Stimulated activated CD8-positive, alpha-beta memory T cell treated with anti-CD3 and anti-CD28 coated beads, Interleukin-4, amount 100 ng/mL, for 4 hours (primary cell): ENCODE measurements around the gene SOWAHC.
"Not testable (repeated sequence)": the region's sequence is repeated elsewhere in the genome, so short reads cannot be mapped to it uniquely, and the experiment has no call there.

Experiments used
- DNase-seq, 2 donors: peaks; one replicate each; pipeline ENCODE4 v3.0.0-alpha.2; 2020; ENCODE audit warnings: low read depth in 2 of 2, low spot score in 1 of 2

The SOWAHC gene

DNA sequence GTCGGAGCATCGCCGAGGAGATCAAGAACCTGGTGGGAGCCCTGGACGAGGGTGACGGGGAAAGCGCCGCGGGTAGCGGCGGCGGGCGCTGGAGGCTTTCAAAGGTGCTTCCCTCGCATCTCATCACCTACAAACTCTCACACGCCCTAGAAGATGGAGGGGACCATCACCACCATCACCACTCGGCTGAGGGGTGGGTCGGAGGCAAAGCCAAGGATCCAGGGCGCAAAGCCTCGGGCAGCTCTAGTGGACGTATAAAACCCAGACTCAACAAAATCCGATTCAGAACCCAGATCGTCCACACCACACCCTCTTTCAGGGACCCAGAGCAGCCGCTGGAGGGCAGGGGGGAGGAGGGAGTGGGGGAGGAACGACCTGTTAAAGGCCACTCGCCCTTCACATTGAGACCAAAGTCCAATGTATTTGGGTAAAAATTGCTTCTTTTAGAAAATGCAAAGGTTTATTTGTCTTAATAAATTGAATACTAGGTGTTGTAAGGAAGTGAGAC, 1.5 kb downstream of the SOWAHC start:
- DNase-seq, result no peak

DNA sequence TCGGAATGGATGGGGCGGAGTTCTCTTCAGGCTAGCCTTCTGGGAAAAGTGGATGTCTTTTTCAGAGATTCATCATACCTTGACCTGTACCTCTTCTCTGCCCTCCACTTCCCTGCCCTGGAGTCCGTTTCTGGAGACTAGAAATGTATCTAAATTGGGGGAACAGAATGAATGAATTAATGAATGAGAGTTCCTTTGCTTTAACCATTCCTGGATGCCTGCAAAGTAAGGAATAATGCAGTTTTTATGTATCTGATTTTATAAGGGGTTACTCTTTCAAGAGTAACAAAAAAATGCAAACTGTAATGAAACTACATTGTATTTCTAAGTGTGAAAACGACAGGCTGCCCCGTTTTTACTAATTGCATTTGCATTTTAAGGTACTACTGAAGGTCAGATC, 2.0 kb downstream of the SOWAHC start:
- DNase-seq, result no peak

- DNase-seq, result no peak
Observed at GRCh38 chr2:109619032-109619615, 5.0 kb downstream of the SOWAHC start.

- DNase-seq, result no peak
Observed at GRCh38 chr2:109623297-109623696, 9.1 kb downstream of the SOWAHC start.

- no peak for DNase-seq
Observed at GRCh38 chr2:109623923-109624322, 9.8 kb downstream of the SOWAHC start.

DNA sequence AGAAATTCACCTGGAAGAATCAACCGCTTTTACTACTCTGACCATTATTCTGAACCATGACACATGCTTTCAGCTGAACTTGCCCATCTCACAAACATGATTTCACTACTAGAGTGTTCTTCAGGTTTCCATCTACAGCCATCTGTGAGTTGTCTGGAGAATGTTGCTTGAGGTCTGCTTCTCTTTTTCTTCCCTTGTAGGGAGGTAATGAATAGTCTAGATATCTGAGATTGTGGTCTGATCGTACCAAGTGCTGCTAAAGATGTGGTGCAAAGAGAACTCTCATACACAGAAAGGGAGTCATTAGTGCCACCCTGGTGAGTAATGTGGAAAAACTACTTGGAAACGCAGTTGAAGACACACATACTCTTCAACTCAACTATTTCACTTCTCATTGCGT, 10.2 kb downstream of the SOWAHC start:
- no peak for DNase-seq

DNA sequence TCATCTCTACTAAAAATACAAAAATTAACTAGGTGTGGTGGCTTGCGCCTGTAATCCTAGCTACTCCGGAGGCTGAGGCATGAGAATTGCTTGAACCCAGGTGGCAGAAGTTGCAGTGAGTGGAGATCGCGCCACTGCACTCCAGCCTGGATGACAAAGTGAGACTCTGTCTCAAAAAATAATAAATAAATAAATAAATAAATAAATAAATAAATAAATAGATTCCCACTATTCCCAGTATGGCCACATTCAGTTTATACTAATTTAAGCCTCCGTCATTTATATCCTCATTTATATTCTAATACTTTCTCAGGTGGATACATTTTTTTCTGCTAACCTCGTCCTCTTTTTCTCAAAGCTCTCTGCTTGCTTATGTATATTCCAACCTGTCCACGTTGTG, 14.2 kb downstream of the SOWAHC start:
- not testable (repeated sequence) for DNase-seq

DNA sequence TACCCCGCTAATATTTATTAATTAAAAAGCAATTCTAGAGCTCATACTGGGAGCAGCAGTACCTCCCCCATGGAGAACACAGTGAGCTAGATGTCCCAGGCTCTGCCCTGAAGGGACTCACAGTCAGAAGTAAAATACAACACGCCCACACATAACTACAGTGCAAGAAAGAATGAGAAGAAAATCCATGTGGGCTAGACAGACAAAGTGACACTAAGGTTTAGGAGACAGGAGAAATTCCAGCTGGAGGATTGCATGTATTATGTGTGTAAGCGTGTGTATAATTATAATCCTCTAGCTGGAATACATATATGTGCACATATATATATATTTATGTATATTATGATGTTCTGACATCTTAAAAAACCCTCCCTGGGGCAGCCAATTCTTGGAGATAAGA, 15.7 kb downstream of the SOWAHC start:
- DNase-seq, result no peak

DNA sequence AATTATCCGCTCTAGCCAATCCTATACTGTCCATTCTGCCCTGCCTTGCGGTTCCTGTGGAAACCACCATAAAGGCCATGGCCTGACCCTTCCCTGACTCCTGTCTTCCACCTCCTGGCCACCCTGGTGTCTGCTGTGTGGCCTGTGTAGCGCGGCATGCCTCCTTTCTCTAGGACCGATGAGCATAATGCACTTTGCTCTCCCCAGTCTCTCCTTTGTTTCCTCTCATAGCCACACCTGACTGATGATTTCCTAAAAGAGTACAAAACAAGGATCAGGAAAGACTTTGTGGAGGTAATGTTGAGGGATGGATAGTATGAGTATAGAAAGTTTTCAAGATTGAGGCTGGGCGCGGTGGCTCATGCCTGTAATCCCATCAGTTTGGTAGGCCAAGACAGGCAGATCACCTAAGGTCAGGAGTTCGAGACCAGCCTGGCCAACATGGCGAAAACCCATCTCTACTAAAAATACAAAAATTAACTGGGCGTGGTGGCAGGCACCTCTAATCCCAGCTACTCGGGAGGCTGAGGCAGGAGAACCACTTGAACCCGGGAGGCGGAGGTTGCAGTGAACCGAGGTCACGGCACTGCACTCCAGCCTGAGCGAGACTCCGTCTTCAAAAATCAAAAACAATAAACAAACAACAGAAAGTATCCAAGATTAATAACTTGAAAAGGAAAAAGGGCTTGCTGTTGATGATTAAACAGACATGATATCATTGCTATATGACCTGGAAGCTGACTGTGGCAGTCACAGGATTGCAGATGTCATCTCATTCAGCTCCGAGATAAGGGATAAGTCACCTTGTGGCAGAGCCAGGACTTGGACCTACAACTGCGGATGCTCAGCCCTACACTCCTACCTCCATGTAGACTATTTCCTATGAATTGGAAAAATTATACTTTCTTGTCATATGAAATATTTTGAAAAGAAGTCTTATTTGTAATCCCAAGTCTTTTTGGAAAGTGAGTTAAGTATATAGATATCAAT, 16.6 kb downstream of the SOWAHC start:
- no peak for DNase-seq

GRCh38 chr2:109631741-109632140, 17.6 kb downstream of the SOWAHC start:
- DNase-seq, result no peak

DNA sequence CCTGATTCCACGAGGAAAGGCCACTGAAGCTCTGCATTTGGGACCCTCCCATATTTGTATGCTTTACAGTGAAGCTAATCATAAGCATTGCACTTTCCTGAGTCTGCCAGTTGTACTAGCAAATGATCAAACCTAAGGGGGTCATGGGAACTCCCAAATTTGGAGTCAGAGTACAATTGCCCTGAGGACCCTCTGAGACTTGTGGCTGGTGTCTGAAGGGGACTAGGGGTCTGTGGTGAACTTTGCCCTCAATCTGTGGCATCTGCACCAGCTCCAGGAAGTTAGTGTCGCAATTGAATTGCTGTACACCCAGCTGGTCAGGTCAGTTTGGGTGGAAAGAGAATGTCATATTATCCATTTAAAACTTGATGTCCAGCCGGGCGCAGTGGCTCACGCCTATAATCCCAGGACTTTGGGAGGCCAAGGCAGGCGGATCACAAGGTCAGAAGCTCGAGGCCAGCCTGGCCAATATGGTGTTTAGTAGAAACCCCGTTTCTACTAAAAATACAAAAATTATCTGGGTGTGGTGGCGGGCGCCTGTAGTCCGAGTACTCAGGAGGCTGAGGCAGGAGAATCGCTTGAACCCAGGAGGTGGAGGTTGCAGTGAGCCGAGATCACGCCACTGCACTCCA, 18.1 kb downstream of the SOWAHC start:
- no peak for DNase-seq

- no peak for DNase-seq
Observed at GRCh38 chr2:109633284-109633961, 19.3 kb downstream of the SOWAHC start.

- no peak for DNase-seq
Observed at GRCh38 chr2:109635426-109636304, 21.5 kb downstream of the SOWAHC start.

- DNase-seq, result no peak
Observed at GRCh38 chr2:109636317-109636716, 22.2 kb downstream of the SOWAHC start.

GRCh38 chr2:109637749-109638570, 23.8 kb downstream of the SOWAHC start:
- DNase-seq, result no peak

DNA sequence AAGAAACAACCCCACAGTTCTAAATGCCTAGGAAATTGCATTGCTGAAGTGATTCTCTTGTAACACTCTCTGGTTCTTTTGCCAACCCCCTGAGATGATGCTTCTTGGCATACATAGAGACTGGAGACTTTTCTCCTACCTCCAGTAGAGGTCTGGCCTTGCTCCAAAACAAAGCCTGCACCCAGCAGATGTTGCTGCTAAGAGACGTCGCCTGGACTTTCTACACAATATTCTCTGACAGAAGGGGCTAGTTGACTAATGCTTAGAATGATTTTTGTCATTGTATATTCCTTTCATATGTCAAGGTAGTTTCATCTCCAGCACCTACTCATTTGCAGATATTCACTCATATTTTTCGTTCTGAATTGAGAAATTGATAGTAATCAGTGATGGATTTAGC, 24.6 kb downstream of the SOWAHC start:
- DNase-seq, result no peak

DNA sequence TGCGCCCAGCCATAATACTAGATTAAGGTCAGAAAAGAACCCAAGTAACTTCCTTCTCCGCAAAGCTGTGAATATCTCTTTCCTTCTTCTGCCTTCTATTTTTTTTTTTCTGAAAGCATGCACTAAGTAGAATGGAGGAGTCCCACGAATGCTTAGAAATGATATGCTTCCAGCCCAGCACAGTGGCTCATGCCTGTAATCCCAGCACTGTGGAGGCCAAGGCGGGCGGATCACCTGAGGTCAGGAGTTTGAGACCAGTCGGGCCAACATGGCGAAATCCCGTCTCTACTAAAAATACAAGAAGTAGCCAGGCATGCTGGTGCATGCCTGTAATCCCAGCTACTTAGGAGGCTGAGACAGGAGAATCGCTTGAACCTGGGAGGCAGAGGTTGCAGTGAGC, 25.8 kb downstream of the SOWAHC start:
- not testable (repeated sequence) for DNase-seq

DNA sequence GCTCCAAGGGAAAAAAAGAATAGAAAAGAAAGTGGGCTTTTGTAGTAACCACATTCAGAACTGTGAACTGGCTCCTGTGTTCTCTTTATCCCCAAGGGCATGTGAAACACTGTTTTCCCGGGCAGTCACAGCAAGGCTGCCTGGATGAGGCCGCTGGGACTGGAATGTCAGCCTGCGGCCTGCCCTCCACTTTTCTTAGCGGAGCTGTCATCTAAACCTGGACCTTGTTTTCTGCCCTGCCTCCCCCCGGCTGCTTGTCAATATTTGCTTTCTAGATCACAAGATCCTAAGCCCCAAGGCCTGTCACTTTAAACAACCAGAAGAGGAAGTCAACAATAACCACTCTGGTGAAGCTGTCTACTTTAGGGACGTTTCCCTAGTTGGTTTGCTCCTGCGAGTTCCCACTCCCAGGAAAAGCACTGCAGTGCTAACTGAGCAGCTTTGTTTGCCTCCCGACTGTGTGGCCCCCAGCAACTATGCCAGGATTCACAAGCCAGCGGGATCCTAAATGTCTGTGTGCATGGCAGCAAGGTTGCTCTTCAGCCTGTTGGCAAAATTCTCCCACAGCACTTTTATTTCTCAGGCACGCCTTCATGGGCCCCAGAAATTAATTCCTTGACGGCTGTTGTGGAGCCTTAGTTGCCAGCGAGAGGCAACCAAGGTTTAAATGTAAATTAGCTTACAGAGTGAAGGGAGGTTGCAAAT, 30.6 kb downstream of the SOWAHC start:
- DNase-seq, result no peak
